Stomach smooth muscle (tissue), 2 donors: ENCODE measurements around the gene STK40.

ENCODE experiments used
- H3K27ac ChIP-seq: one replicate; pipeline ENCODE4 v1.7.0; 2013; ENCODE audit warnings: mild to moderate bottlenecking, low read length, inconsistent platforms
- H3K27me3 ChIP-seq, 2 donors: one replicate each; pipeline ENCODE4 v1.7.0; 2013; ENCODE audit warnings: low read length in 2 of 2; ENCODE audit not compliant: insufficient read depth in 2 of 2, control insufficient read depth in 1 of 2
- H3K36me3 ChIP-seq, 2 donors: one replicate each; pipeline ENCODE4 v1.7.0; 2013; ENCODE audit warnings: low read length in 2 of 2; ENCODE audit not compliant: control insufficient read depth in 2 of 2, insufficient read depth in 2 of 2
- H3K4me1 ChIP-seq: one replicate; pipeline ENCODE4 v1.7.0; 2013; ENCODE audit warnings: low read length; ENCODE audit not compliant: control insufficient read depth, insufficient read depth
- H3K4me3 ChIP-seq, 2 donors: one replicate each; pipeline ENCODE4 v1.7.0; 2013; ENCODE audit warnings: low read length in 2 of 2
- H3K9ac ChIP-seq, 2 donors: one replicate each; pipeline ENCODE4 v1.7.0; 2013; ENCODE audit warnings: low read length in 2 of 2, mild to moderate bottlenecking in 1 of 2
- H3K9me3 ChIP-seq, 2 donors: one replicate each; pipeline ENCODE4 v1.7.0; 2013; ENCODE audit warnings: low read length in 2 of 2; ENCODE audit not compliant: control insufficient read depth in 2 of 2
- donor health status: healthy.
- donor health status: Pancreatic carcinoma.

Gene STK40

DNA sequence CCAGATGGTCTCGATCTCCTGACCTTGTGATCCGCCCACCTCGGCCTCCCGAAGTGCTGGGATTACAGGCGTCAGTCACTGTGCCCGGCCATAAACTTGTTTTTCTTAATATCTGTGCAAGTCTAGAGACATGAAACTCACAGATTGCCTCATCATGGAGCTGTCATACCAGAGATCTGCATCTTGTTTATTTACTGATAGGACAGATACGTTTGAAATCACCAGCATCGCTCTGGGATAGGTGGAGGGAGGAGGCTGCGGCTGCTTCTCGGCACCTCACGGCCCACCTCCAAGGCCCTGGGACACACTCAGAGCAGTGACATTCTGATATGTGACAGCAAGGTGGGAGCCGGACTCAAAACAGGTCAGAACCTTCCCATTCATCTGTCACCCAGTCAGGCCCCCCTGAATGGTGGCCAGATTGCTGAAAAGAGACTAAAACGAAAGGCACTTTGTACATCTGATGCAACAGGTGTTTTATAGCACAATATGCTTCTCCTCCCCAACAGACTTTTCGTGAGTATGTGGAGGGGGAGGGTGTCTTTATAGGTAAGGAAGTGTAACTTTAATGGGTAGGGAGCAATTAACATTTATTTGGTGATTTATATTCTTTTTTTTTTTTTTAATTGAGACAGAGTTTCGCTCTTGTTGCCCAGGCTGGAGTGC, 30.1 kb upstream of the STK40 start:
- Histone ChIP-seq H3K4me1 (peaks cover 4% of the 10 kb centered on the region), H3K9me3 (no peaks in the 10 kb centered on the region), H3K36me3 (peaks cover 4 to 18% of the 10 kb centered on the region in 2 donors), H3K9ac (no peak overlapping the region), H3K27ac (no peak overlapping the region), H3K27me3 (no peaks in the 10 kb centered on the region), H3K4me3 (no peak overlapping the region)

DNA sequence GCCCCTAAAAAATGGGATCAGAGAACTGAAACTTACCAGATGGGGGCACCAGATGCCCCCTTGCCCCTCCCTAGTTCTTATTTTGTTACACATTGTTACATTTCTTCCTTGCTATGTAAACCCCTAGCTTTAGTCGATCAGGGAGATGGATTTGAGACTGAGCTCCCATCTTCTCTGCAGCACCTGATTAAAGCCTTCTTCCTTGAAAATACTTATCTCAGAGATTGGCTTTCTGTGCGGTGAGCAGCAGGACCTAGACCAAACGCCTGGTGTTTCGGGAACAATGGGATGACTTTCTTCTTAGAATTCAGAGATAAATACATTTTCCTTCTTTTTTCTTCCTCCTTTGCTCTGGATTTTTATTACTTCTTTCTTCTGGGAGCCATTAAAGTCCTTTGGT, 28.7 kb upstream of the STK40 start:
- no peaks in the 10 kb centered on the region for H3K27me3 ChIP-seq
- no peaks in the 10 kb centered on the region for H3K4me1 ChIP-seq
- no peak overlapping the region for H3K9ac ChIP-seq
- H3K9me3 ChIP-seq = no peaks in the 10 kb centered on the region
- peaks cover 4 to 18% of the 10 kb centered on the region in 2 donors for H3K36me3 ChIP-seq
- no peak overlapping the region for H3K27ac ChIP-seq
- H3K4me3 ChIP-seq = no peak overlapping the region

DNA sequence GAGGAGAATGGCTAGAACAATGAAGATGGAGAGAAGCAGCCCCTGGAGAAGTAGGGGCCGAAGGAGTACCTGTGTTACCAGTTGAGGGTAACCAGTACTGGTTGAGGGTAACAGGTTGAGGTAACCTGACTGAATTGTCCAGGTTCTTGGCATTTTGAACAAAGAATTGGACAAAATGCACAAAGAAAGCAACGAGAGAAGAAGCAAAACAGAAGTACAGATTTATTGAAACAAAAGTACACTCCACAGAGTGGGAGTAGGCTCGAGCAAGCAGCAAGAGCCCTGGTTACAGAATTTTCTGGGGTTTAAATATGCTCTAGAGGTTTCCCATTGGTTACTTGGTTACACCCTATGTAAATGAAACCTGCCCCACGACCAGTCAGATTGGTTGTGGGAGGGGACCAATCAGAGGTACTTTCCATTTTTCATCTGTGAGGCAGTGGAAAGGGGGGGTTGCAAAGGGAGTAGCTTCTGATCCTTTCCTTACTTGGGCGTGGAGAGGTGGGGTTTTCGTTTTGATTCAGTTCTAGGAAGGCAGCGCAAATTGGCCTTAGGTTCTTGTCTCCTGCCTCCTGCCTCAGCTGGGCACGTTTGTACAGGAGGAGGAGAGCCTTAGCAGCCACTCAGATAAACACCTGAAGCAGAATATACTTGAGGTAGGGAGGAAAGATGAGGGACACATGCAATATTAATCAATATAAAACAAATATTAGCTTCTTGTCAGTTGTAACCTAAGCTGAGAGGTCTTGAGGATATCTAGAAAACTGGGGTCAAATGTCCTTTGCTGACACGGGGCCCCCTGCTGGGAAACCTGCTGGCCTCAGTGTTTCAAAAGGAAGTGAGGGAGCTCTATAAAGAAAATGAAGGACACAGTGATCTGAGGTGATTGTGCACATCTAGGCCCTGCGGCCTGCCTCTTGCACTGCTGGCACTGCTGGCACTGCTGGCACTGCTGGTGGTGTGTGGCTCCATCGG, 26.2 kb upstream of the STK40 start:
- Histone ChIP-seq H3K36me3 (peaks cover 0 to 2% of the 10 kb centered on the region in 2 donors), H3K4me3 (no peak overlapping the region), H3K9ac (no peak overlapping the region), H3K27ac (no peak overlapping the region), H3K4me1 (peaks cover 3% of the 10 kb centered on the region), H3K9me3 (no peaks in the 10 kb centered on the region), H3K27me3 (no peaks in the 10 kb centered on the region)

DNA sequence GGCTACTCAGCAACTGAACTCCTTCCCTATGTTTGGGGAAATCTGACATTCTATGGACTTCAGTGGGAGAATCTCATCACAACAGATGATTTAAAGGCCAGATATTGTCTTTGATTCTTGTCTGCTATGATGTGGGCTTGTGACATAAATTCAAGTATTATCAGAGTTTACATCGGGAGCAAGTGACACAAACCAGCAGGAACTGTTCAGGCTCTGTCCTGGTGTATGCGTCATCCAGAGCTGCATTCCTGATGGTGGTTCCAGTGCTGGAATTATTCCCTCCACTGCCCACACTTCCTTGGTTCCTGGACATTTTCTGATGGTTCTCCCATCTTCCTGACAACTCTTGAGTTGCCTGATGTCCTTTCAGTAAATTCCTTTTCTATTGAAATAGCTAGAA, 22.8 kb upstream of the STK40 start:
- Histone ChIP-seq H3K36me3 (no peaks in the 10 kb centered on the region), H3K27me3 (no peaks in the 10 kb centered on the region), H3K4me3 (no peak overlapping the region), H3K9me3 (no peaks in the 10 kb centered on the region), H3K27ac (no peak overlapping the region), H3K4me1 (peaks cover 3% of the 10 kb centered on the region), H3K9ac (peak overlapping the region in 1 of 2 donors; percentile 30)

DNA sequence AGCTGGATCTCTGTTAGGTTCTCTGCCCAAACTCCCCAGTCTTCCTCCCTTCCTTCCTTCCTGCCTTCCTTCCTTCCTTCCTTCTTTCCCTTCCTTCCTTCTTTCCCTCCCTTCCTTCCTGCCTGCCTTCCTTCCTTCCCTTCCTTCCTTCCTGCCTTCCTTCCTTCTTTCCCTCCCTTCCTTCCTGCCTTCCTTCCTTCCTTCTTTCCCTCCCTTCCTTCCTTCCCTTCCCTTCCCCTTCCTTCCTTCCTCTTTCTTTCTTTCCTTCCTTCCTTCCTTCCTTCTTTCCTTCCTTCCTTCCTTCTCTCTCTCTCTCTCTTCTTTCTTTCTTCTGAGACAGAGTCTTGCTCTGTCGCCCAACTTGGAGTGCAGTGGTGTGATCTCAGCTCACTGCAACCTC, 20.7 kb upstream of the STK40 start:
- no peak overlapping the region for H3K9ac ChIP-seq
- no peaks in the 10 kb centered on the region for H3K9me3 ChIP-seq
- no peaks in the 10 kb centered on the region for H3K36me3 ChIP-seq
- peaks cover 3% of the 10 kb centered on the region for H3K4me1 ChIP-seq
- no peak overlapping the region for H3K4me3 ChIP-seq
- H3K27me3 ChIP-seq = no peaks in the 10 kb centered on the region
- H3K27ac ChIP-seq = no peak overlapping the region

DNA sequence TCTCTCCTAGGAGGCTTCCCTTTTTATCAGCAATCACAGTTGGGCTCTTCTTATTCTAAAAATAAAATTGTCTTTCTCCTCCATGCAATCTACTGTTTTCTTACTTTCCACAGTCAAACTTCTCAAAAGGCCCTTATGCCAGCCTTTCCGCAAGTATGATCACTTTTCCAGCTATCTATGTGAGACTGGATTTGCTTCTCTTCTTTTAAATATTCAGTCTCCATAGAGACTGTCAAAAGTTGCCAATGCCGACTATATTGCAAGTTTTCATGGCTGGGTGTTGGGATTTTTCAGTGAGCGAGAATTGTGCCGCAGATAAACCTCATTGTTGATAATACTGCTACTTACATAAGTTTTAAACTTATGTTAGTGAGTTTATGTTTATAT, 16.8 kb upstream of the STK40 start:
- H3K27me3 ChIP-seq = no peaks in the 10 kb centered on the region
- H3K36me3 ChIP-seq = no peaks in the 10 kb centered on the region
- no peak overlapping the region for H3K9ac ChIP-seq
- H3K9me3 ChIP-seq = no peaks in the 10 kb centered on the region
- no peak overlapping the region for H3K27ac ChIP-seq
- H3K4me3 ChIP-seq = no peak overlapping the region
- no peaks in the 10 kb centered on the region for H3K4me1 ChIP-seq

DNA sequence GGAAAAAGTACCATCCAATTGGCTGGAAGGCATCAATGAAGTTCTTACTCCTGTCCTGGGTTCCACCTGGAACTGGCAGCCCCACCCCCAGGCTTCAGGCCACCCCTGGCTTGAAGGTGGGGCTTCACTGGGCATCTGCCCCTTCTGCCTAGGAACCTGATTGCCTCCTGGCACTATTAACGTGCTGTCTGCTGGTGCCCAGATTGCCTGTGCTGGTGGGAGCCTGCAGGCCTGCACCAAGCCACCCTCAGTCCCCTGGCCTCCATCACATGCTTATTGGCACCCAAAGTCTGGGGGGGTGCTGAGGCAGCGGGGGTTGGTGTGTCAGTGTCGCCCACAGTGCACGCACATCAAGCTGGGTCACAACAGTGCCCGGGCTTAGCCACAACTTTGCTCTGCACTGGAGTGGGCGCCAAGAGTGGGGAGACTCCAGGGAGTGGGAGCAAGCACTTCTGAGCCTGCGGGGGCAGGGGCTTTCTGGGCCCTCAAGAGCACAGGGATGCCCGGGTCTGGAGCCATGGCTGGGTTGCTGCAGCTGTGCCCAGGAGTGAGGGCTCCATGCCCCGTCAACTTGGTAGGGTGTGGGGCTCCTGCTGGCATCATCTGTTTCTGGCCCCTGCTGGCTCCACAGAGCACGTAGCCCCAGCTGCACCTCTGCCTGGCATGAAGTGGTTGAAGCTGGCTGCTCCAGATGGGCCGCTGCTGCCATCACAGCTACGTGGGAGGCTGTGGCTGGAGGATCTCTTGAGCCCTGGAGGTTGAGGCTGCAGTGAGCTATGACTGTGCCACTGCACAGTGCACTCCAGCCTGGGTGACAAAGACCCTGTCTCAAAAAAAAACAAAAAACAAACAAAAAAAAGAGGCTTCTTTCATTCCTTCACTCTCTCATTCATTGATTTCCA, 16.1 kb upstream of the STK40 start:
- Histone ChIP-seq H3K36me3 (no peaks in the 10 kb centered on the region), H3K9ac (no peak overlapping the region), H3K9me3 (no peaks in the 10 kb centered on the region), H3K27me3 (no peaks in the 10 kb centered on the region), H3K4me1 (peaks cover under 1% of the 10 kb centered on the region), H3K27ac (no peak overlapping the region), H3K4me3 (no peak overlapping the region)

DNA sequence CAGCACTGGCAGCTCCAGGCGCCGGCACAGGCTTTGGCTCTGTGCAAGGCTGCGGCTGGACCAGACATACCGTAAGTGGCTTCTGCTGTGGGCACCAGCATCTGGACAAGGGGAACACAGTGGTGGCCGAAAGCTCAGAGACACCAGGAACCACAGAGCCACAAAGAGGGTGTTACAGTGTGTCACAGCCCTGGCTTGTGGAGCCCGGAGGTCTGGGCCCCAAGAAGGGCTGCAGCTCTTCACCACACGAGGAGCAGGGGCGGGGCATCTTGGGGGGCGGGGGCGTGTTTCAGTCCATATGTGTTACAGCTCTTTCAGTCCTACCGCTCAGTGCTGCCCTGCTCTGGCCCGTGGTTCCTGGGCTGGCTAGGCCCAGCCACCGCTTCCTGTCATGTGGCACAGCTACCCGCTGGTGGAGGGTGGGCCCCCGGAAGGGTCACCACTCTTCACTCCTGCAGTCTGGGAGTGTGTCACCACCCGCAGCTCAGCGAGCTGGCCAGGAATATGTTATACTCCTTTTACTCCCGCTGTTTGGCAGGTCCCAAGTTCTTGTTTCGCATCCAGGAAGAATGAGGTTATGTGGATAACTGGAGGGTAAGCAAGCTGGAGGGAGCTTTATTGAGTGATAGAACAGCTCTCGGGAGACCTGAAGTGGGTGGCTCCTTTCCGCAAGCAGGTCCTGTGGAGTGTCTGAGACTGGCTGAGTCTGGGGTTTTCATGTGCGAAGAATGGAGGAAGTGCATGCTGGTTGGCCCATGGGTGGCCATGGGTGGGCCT, 15.3 kb upstream of the STK40 start:
- Histone ChIP-seq H3K27me3 (no peaks in the 10 kb centered on the region), H3K9ac (no peak overlapping the region), H3K9me3 (no peaks in the 10 kb centered on the region), H3K4me1 (peaks cover 8% of the 10 kb centered on the region), H3K36me3 (no peaks in the 10 kb centered on the region), H3K27ac (no peak overlapping the region), H3K4me3 (no peak overlapping the region)

DNA sequence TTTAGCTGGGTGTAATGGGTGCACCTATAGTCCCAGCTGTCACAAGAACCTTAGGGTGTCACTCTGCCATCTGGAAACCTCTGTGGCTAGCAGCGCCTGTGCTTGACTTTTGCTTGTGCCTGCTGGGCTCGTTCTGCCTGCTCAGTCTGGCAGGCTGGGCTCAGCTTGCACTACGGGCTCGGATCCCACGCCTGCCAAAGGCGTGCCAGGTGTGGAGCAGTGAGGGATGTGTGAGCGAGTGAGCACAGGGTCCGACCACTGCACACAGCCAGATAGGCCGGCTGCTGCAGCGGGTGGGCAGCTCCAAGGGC, 14.7 kb upstream of the STK40 start:
- Histone ChIP-seq H3K4me1 (peaks cover 9% of the 10 kb centered on the region), H3K4me3 (no peak overlapping the region), H3K9me3 (no peaks in the 10 kb centered on the region), H3K9ac (no peak overlapping the region), H3K27ac (no peak overlapping the region), H3K36me3 (no peaks in the 10 kb centered on the region), H3K27me3 (no peaks in the 10 kb centered on the region)

DNA sequence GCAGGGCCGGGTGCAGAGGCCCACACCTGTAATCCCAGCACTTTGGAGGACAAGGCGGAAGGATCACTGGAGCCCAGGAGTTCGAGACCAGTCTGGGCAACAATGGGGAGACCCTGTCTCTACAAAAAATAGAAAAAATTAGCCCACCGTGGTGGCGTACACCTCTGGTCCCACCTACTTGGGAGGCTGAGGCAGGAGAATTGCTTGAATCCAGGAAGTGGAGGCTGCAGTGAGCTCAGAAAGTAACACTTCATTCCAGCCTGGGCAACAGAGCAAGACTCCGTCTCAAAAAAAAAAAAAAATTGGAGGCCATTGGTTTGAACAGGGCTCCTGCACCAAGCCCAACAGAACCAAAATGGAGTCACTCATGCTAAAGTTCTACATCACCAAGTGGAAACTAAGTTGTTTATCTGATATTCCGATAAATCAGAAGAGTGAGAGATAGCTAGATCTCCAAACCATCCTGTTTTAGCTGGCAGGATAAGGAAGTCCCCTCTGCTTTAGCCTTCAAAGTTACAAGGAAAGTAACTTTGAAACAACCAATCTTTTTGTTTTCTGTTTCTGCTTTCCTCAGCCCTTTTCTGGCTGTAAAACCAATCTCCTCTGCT, 12.8 kb upstream of the STK40 start:
- peak overlapping the region in 1 of 2 donors; percentile 79 for H3K9ac ChIP-seq
- no peaks in the 10 kb centered on the region for H3K9me3 ChIP-seq
- H3K4me3 ChIP-seq = peak overlapping the region in 1 of 2 donors; percentile 98
- peaks cover 5 to 6% of the 10 kb centered on the region in 2 donors for H3K36me3 ChIP-seq
- H3K27me3 ChIP-seq = no peaks in the 10 kb centered on the region
- H3K4me1 ChIP-seq = peaks cover 12% of the 10 kb centered on the region
- H3K27ac ChIP-seq = peak overlapping the region; percentile 94
